Sciatic nerve (tissue), 2 donors: Measurements from ENCODE around the gene SEMA6C. TPM values are rescaled to one million over a fixed set of nuclear protein-coding genes. Genes with fewer than 3 reads are reported as not detected.
"Not testable (repeated sequence)": the region's sequence is repeated elsewhere in the genome, so short reads cannot be mapped to it uniquely, and the experiment has no call there.

ENCODE experiments used
- ATAC-seq: fragments of 200-7000 bp; cut with Tn5 transposase; one replicate; pipeline ENCODE4 v1.9.1; 2020; ENCODE audit warnings: mild to moderate bottlenecking, moderate library complexity
- DNase-seq: peaks from one replicate; pipeline ENCODE4 v3.0.0-alpha.2; 2020; ENCODE audit warnings: low spot score
- intact Hi-C: fragments of 100-400 bp; cut with DNase I; formaldehyde crosslinking; loops from one replicate; pipeline ENCODE4 v1.14.2; 2022
- total RNA-seq: library from RNA; stranded (reverse); fragmentation: NEBNext Ultra II Directional; extraction: Animal tissue kit (Norgen Biotek cat#: 25700); gene quantifications from one replicate; pipeline ENCODE4 v1.2.1, GENCODE V29; 2021
- donor health status: DM: no; HTN: no; CAD: no.
- donor health status: DM: no; HTN: no; CAD: no.

The SEMA6C gene, protein sequence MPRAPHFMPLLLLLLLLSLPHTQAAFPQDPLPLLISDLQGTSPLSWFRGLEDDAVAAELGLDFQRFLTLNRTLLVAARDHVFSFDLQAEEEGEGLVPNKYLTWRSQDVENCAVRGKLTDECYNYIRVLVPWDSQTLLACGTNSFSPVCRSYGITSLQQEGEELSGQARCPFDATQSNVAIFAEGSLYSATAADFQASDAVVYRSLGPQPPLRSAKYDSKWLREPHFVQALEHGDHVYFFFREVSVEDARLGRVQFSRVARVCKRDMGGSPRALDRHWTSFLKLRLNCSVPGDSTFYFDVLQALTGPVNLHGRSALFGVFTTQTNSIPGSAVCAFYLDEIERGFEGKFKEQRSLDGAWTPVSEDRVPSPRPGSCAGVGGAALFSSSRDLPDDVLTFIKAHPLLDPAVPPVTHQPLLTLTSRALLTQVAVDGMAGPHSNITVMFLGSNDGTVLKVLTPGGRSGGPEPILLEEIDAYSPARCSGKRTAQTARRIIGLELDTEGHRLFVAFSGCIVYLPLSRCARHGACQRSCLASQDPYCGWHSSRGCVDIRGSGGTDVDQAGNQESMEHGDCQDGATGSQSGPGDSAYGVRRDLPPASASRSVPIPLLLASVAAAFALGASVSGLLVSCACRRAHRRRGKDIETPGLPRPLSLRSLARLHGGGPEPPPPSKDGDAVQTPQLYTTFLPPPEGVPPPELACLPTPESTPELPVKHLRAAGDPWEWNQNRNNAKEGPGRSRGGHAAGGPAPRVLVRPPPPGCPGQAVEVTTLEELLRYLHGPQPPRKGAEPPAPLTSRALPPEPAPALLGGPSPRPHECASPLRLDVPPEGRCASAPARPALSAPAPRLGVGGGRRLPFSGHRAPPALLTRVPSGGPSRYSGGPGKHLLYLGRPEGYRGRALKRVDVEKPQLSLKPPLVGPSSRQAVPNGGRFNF
- 33.5 TPM for total RNA-seq

- peak; percentile 98 for ATAC-seq
- DNase-seq = peak; percentile 97
- intact Hi-C loops = no loop called here
Observed at GRCh38 chr1:151146412-151147131, at the start of gene SEMA6C. Gene SEMA6C, minus strand, starts transcription at chr1:151146631. Its CDS starts 4,010 bp downstream, at chr1:151142621.

DNA sequence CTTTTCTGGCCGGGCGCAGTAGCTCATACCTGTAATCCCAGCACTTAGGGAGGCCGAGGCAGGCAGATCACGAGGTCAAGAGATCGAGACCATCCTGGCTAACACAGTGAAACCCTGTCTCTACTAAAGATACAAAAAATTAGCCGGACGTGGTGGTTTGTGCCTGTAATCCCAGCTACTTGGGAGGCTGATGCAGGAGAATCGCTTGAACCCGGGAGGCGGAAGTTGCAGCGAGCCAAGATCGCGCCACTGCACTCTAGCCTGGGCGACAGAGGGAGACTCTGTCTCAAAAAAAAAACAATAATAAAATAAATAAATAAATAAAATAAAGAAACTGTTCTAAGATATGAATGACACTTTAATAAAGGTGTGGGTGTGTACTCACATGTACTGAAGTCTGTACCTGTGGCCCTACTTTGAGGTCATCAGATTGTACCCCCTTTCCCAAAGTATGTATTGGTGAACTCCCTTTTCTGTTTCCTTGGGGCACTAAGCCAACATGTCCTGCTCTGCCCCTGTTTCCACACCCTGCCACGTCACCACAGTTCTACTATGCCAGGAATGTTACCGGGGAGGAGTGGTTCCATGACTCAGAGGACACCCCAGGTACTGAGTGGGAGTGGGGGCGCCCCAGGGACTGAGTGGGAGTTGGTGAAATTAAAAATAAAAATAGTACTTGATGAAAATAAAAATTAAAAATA lies 48.6 kb upstream of the SEMA6C start:
- not testable (repeated sequence) for DNase-seq, ATAC-seq
- intact Hi-C loops = loop anchor here (5.0 kb wide), 1 partner anchor 57 kb away; the partner anchor contains the start of gene PSMD4

- DNase-seq (no peak), ATAC-seq (no peak)
- intact Hi-C loops = no loop called here
Observed at GRCh38 chr1:151193856-151194255, 47.4 kb upstream of the SEMA6C start.

DNA sequence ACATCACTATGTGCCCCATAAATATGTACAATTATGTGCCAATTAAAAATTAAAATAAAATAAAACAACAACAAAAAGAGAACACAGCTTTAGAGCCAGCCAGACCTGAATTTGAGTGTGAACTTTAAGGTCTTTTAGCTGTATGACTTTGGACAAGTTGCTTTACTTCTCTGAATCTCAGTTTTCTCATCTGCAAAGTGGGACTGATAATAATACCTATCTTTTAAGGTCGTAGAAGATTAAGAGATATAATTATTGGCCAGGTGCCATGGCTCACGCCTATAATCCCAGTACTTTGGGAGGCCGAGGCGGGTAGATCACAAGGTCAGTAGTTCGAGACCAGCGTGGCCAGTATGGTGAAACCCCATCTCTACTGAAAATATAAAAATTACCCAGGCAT lies 46.9 kb upstream of the SEMA6C start:
- intact Hi-C loops = no loop called here
- no peak for DNase-seq
- ATAC-seq = no peak

DNA sequence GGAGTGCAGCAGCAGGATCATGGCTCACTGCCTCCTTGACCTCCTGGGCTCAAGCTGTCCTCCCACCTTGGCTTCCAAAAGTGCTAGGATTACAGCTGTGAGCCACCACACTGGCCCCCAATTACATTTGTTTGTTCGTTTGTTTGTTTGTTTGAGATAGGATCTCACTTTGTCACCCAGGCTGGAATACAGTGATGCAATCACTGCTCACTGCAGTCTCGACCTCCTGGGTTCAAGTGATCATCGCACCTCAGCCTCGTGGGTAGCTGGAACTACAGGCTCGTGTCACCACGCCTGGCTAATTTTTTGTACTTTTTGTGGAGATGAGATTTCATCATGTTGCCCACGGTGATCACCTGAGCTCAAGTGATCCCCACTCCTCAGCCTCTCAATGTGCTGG lies 45.6 kb upstream of the SEMA6C start:
- ATAC-seq = no peak
- no peak for DNase-seq
- intact Hi-C loops = no loop called here

DNA sequence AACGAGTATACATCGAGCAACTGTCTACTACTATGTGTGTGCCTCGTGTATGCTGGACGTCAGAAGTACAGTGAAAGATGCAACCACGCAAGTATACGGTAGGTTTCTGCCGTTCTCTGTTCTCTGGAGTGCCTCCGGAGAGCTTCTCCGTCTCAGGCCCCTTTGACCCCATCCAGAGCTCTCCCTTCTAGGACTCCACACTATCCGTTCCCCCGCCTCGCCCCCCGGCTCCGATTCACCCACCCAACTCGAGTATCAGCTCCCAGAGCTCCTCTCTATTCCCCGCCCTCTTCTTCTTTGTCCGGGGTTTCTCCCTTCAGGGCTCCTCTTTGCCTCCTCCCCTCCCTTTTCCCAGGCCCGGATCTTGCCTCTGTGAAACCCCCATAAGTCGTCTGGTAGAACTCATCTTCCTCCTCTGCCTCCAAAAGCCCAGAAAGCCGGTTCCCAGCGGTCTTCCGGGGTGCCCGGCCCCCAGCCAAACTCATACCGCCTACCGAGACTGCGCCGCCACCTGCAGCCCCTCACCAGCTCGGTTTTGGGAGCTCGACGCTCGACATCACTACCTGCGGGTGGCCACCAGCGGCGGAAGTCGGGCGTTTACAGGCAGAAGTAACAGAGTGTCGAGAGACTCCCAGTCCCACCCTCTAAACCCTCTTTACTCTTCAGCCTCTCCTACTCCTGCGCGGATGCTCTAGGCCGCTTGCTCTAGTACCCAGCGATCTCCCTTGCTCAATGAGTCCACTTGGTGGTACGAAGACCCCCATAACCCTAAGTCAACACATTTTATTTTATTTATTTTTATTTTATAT lies 43.4 kb upstream of the SEMA6C start, which contains the start of gene VPS72:
Gene VPS72, minus strand, starts transcription at position 561 of the 809 bp plus-strand sequence. Its CDS starts 76 bp downstream, at position 485.
- ATAC-seq (peak; percentile 98), DNase-seq (peak; percentile 88)
- intact Hi-C loops = no loop called here

DNA sequence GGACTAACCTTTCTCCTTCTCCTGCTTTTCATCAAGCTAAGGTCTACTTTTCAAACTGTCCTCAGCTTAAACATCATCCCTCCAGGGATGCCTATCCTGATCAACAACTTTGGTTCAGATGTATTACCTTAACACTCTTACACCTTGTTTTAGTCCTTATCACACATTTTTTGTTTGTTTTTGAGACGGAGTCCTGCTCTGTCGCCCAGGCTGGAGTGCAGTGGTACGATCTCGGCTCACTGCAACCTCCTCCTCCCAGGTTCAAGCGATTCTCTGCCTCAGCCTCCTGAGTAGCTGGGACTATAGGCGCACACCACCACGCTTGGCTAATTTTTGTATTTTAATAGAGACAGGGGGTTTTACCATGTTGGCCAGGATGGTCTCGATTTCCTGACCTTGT lies 42.2 kb upstream of the SEMA6C start:
- DNase-seq, intact Hi-C loops, ATAC-seq: not testable (repeated sequence)

DNA sequence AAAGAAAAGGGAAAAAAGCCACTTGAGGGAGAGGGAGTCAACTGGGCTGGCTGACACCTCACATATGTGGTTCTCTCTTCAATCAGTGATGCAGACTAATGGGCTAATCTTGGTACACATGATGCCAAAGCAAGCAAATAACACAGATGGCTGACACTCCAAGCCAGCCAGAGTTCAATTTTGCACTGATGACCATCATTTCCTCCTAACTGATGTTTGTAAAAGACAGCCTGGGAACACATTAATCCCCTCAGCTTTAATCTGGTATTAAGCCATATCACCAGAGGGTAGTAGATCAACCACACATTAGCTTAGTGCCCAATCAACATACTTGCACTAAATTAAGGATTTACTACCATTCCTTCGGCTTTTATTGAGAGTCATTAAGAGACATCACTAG lies 40.8 kb upstream of the SEMA6C start:
- no peak for DNase-seq
- ATAC-seq = no peak
- intact Hi-C loops = no loop called here

DNA sequence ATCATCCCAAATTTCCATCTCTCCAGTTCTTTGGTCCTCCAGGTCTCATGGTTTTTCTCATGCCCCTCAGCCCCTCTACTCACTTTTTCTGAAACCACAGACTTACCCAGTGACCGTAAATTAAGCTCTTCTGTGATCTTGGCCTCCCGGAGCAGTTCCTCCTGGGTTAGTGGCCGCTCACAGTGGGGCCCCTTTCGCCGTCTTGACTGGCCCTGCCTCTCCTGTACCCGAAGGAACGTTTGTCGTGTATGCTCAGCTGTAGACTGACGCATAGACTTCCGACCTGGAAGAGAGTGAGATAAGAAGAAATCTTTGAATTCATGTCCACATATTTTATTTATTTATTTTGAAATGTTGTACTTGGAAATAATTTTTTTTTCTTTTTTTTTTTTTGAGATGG lies 37.8 kb upstream of the SEMA6C start:
- intact Hi-C loops = no loop called here
- DNase-seq (no peak), ATAC-seq (no peak)

GRCh38 chr1:151176514-151177045 lies 30.1 kb upstream of the SEMA6C start:
- intact Hi-C loops = no loop called here
- DNase-seq (no peak), ATAC-seq (no peak)

GRCh38 chr1:151175863-151176262 lies 29.4 kb upstream of the SEMA6C start, which contains the start of gene TMOD4:
Gene TMOD4, minus strand, starts transcription at chr1:151175981. Its CDS starts 1,106 bp downstream, at chr1:151174875.
- DNase-seq = no peak
- peak; percentile 33 for ATAC-seq
- intact Hi-C loops = no loop called here

GRCh38 chr1:151175041-151175741 lies 28.8 kb upstream of the SEMA6C start:
- peak; percentile 26 for ATAC-seq
- intact Hi-C loops = no loop called here

DNA sequence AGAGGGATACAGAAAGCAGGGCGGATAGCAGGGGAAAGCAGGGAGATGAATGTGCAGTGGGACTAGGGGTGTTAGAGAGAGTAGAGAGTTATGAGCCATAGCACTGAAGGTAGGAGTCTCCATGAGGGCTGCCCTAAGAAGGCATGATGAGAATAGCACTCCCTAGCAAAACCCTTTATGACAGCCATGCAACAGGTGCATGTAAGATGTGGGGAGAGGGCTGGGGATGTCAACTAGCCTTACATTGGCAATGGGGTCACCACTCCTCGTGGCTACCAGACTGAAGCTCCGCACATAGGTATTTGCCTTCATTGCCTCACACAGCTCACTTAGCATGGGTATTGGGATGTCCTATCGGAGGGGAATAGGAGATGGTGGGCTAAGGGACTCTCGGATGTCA lies 24.8 kb upstream of the SEMA6C start:
- DNase-seq = no peak
- no peak for ATAC-seq
- intact Hi-C loops = no loop called here

More at GRCh38 chr1:151175041-151175741, 28.8 kb upstream of the SEMA6C start:
- no peak for DNase-seq

GRCh38 chr1:151167116-151167515 lies 20.7 kb upstream of the SEMA6C start:
- no peak for ATAC-seq
- intact Hi-C loops = no loop called here
- no peak for DNase-seq

DNA sequence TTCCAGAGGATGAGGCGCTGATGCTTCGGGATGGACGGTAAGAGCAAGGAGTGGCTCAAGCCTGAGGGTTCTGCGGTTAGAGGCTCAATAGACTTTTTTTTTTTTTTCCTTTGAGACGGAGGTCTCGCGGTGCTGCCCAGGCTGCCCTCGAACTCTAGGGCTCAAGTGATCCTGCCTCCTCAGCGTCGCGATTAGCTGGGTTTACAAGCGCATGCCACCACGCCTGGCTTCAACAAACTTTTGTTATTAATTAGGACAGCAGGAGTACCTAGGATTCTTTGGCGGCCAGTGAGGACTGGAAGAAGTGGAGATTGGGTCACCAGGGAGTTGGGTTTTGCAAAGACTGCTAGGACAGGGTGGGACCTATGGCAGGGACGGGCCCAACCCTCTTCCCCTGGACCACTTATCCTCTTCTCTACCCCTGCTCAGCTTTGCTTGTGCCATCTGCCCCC lies 20.1 kb upstream of the SEMA6C start:
- intact Hi-C loops = no loop called here
- DNase-seq (no peak), ATAC-seq (no peak)

DNA sequence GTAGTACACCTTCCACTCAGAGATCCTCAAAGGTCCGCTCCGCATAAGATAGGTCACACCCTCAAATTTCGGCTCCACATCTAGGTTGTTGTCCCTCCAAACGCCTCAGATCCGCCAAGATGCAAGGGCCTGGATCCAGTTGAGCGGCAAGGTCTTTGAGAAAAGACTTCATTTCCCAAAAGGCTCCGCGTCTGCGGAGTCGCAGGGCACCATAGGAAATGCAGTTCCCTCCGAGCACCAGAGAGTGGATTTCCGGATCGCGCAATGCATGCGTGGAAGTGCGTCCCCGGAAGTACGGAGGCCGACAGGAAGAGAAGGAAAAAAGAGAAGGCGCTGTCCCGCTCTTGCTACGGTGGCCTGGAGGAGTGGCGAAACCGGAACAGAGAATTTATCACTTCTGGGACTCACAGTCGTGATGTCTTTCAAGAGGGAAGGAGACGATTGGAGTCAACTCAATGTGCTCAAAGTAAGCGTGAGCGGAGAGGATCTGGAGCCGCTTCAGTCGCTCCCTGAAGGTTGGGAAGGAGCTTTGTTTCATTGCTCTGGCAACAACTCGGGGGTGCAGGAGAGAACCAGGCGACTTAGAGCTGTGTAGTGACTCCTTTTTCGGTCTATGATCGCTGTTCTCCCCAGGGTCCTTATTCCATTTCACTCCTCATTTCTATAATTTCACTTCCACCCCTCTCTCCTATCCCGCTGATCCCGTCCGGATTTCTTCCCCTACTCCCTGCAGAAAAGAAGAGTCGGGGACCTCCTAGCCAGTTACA lies 19.5 kb upstream of the SEMA6C start, which contains the start of the genes LYSMD1 and SCNM1:
Gene LYSMD1, minus strand, starts transcription at position 165 of the 767 bp plus-strand sequence. CDS start 644 bp downstream, outside the sequence.
Gene SCNM1, plus strand, starts transcription at position 407 of the 767 bp plus-strand sequence. Its CDS starts 9 bp downstream, at position 416.
- ATAC-seq (peak; percentile 97), DNase-seq (peak; percentile 98)
- intact Hi-C loops = no loop called here
